ENCODE results near the gene TBC1D30. TPM values are rescaled to one million over a fixed set of nuclear protein-coding genes. Genes with fewer than 3 reads are reported as not detected.

Gene TBC1D30
- total RNA-seq, 2 experiments from 2014 or later = 0.30 to 0.37 TPM

- H3K36me3 Mint-ChIP-seq (ENCODE audit: low read depth) = no peaks in the 10 kb centered on the region
- no peaks in the 10 kb centered on the region for H3K4me1 Mint-ChIP-seq
- ATAC-seq (no peak), DNase-seq (no peak)
- no peaks in the 10 kb centered on the region for H3K9me3 Mint-ChIP-seq (ENCODE audit: low read depth)
- ChIA-PET POLR2A (no interaction called here), CTCF (no interaction called here)
- no peak overlapping the region for H3K4me3 Mint-ChIP-seq
- intact Hi-C loops (cut with DNase I, micrococcal nuclease) = no loop called here
- no peak overlapping the region for H3K27ac Mint-ChIP-seq
- peaks cover 16% of the 10 kb centered on the region for H3K27me3 Mint-ChIP-seq
These were observed 90.8 kb downstream of the TBC1D30 start for GRCh38 chr12:64915242-64915641.

DNA sequence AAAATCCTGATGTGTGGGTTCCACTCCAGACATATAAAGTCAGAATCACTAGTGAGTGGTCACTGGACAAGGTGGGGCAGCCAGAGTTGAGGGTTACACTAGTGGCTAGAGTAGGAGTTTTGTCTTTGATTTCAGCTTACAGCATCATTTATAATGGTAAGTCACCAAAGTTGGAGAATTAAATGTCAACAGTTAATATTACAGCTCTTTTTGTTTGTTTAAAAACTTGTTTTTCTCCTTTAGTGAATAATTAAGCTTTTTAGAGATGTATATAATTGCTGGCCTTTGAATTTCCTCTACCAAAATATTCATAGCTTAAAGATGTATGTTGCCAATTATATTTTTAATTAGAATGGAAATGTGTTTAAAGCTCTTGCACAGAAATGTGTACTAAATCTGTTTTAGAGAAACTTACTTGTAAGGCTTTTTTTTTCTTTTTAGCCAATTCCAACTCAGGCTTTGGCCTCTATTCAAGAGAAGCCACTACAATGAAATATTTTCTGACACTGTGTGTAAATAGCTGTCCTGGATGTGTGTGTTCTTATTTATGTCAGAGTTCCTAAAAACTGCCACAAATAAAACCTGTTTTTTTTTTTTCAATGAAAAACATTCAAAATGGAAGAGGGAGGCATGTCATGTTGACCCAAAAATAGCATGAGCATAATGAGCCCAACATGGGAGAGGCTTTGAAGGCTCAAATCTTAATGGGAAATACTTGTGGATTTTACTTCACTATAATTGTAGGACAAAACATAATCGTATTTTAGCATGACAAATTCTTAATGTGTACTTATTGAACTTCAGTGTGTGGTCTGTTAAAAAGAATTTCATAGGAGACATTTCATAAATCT is 92.2 kb downstream of the TBC1D30 start:
- Mint-ChIP-seq H3K27ac (no peak overlapping the region), H3K4me3 (no peak overlapping the region), H3K27me3 (peaks cover 16% of the 10 kb centered on the region), H3K36me3 (ENCODE audit: low read depth) (no peaks in the 10 kb centered on the region), H3K9me3 (ENCODE audit: low read depth) (no peaks in the 10 kb centered on the region), H3K4me1 (no peaks in the 10 kb centered on the region)
- DNase-seq = no peak
- ChIA-PET CTCF (interaction anchor here (0.6 to 1.0 kb wide), 2 partner anchors 122 to 467 kb away, joined by 3 to 4 read pairs; no protein-coding TSS in a partner anchor), POLR2A (no interaction called here)
- intact Hi-C loops (cut with DNase I, micrococcal nuclease) = no loop called here
- no peak for ATAC-seq

DNA sequence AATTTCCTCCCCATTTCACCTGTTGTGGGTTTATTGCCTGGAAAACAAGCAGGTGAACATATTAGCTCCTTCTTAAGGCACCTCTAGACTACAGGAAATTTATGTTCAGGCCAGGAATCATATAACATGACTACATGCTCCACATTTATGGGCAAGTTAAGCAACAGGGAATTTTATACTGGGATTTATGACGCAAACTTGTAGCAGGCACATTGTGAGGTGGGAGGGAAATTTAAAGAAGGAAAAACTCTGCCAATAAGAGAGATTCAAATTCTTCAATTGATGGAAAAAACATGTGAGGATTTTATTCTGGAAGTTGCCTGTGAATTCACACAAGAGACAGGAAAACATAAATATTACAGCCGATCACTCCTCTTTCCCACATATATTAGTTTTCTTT is 93.9 kb downstream of the TBC1D30 start:
- intact Hi-C loops (cut with DNase I, micrococcal nuclease) = no loop called here
- H3K36me3 Mint-ChIP-seq (ENCODE audit: low read depth) = no peaks in the 10 kb centered on the region
- no peak for ATAC-seq
- DNase-seq = no peak
- H3K4me3 Mint-ChIP-seq = no peak overlapping the region
- no peaks in the 10 kb centered on the region for H3K9me3 Mint-ChIP-seq (ENCODE audit: low read depth)
- ChIA-PET POLR2A (no interaction called here), CTCF (no interaction called here)
- no peaks in the 10 kb centered on the region for H3K4me1 Mint-ChIP-seq
- peaks cover 14% of the 10 kb centered on the region for H3K27me3 Mint-ChIP-seq
- no peak overlapping the region for H3K27ac Mint-ChIP-seq

DNA sequence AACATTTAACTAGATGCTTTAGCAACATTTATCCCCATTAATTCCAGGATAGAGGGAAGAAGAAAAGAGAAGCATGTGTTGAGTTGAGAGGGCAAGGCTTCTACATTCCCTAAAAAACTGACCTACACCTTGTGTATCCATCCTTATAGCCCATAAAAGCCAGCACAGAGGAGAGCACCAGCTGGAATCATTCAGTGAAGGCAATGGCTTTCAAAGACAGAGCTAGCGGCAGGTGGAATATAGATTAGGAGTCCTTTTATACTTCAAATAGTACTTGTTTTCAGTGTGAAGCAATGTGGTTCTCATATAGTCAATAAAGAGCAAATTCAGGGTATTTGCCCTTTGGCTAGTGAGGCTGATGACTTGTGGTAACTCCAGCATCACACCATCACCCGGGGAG is 94.4 kb downstream of the TBC1D30 start:
- ChIA-PET POLR2A (no interaction called here), CTCF (interaction anchor here (1.0 kb wide), 1 partner anchor 25 kb away, joined by 3 read pairs; no protein-coding TSS in a partner anchor)
- H3K27me3 Mint-ChIP-seq = peaks cover 14% of the 10 kb centered on the region
- H3K36me3 Mint-ChIP-seq (ENCODE audit: low read depth) = no peaks in the 10 kb centered on the region
- no peak overlapping the region for H3K27ac Mint-ChIP-seq
- H3K4me3 Mint-ChIP-seq = no peak overlapping the region
- intact Hi-C loops (cut with DNase I, micrococcal nuclease) = no loop called here
- H3K4me1 Mint-ChIP-seq = no peaks in the 10 kb centered on the region
- H3K9me3 Mint-ChIP-seq (ENCODE audit: low read depth) = no peaks in the 10 kb centered on the region
- no peak for ATAC-seq
- DNase-seq = no peak

- peaks cover 16% of the 10 kb centered on the region for H3K27me3 Mint-ChIP-seq
- no peaks in the 10 kb centered on the region for H3K36me3 Mint-ChIP-seq (ENCODE audit: low read depth)
- no peaks in the 10 kb centered on the region for H3K4me1 Mint-ChIP-seq
- ATAC-seq = no peak
- DNase-seq = no peak
- intact Hi-C loops (cut with DNase I, micrococcal nuclease) = no loop called here
- H3K9me3 Mint-ChIP-seq (ENCODE audit: low read depth) = no peaks in the 10 kb centered on the region
- ChIA-PET POLR2A (no interaction called here), CTCF (no interaction called here)
- H3K4me3 Mint-ChIP-seq = no peak overlapping the region
- H3K27ac Mint-ChIP-seq = no peak overlapping the region
These were observed 98.4 kb downstream of the TBC1D30 start for GRCh38 chr12:64922853-64923252.

DNA sequence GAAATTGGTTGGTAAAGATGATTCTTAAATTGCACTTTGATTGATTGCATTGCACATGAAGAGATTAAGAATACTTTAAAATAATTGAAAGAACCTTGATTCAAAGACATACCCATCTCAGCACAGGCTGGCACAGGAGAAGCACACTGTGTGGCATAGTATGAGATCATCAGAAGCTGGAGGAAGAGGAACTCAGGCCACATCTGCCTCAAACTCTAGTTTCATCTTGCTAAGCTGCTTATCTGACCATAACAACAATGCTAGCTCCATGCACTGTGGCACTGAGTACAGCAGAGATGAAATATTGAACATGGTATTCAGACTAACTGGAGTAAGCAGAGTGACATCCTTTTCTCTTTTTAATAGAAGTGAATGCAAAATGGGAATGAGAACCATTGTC is 99.1 kb downstream of the TBC1D30 start:
- ATAC-seq (no peak), DNase-seq (no peak)
- Mint-ChIP-seq H3K27me3 (peaks cover 12% of the 10 kb centered on the region), H3K9me3 (ENCODE audit: low read depth) (no peaks in the 10 kb centered on the region), H3K4me3 (no peak overlapping the region), H3K36me3 (ENCODE audit: low read depth) (no peaks in the 10 kb centered on the region), H3K27ac (no peak overlapping the region), H3K4me1 (no peaks in the 10 kb centered on the region)
- intact Hi-C loops (cut with DNase I, micrococcal nuclease) = no loop called here
- ChIA-PET POLR2A (no interaction called here), CTCF (no interaction called here)

Other genes with a start within 250 kb of the TBC1D30 start
- gene RASSF3, start 214.2 kb upstream of the TBC1D30 start, total RNA-seq = 10 to 100 TPM; 38.0 to 39.0 TPM
- gene GNS, start 65.2 kb upstream of the TBC1D30 start, total RNA-seq = 10 to 100 TPM; 19.9 to 21.9 TPM

Measured in activated CD4-positive, alpha-beta T cell treated with anti-CD3 and anti-CD28 coated beads for 36 hours (primary cell).